Measurements from ENCODE around the gene WDR33.
"Not testable (repeated sequence)": the region's sequence is repeated elsewhere in the genome, so short reads cannot be mapped to it uniquely, and the experiment has no call there.

The WDR33 gene

GRCh38 chr2:127810619-127811396 is at the start of gene WDR33:
Gene WDR33, minus strand, starts transcription at chr2:127811171. Its CDS starts 40,190 bp downstream, at chr2:127770981.
- DNase-seq = peak; percentile 89

- DNase-seq = no peak
These were observed 49.2 kb upstream of the WDR33 start for GRCh38 chr2:127860130-127860529.

DNA sequence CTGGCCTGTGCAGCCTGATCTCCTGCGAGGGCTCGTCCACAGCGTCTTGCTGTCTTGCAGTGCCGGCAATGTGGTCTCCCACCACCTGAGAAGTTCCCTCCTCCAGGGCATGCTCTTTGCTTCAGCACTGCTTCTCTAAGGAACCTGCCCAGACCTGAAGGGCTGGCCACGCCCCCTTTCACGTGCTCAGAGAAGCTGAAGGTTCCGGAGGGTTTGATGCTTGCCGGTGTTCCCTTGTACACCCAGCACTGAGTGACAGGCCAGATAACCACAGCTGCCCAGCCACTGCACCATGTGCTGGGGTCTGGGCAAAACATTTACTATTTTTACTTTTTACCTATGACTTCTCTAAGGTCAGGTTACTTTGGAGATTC is 48.7 kb upstream of the WDR33 start:
- DNase-seq = no peak

DNA sequence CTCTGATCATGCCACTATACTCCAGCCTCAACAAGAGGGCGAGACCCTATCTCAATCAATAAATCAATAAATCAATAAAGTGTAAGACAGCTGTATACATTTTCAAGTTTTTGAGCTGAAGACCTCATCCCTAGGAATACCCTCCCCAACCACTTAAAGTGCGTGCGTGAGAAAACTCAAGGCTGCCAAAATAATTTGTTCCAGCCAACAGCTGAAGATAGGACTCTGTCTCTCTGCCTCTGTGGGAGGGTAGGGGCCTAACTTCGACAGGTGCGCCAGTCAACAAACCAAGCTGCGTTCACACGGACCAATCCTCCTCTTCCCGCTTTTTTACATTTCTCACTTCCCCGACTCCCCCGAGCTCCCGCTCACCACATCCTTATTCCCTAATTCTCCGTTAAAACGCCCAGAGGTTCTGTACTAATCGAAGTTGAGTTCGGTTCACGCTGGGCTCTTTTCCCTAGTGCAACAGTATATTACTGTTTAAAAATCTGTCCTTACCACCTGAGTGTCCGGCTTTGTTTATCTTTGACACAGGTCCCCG is 46.4 kb upstream of the WDR33 start:
- DNase-seq = peak; percentile 16

DNA sequence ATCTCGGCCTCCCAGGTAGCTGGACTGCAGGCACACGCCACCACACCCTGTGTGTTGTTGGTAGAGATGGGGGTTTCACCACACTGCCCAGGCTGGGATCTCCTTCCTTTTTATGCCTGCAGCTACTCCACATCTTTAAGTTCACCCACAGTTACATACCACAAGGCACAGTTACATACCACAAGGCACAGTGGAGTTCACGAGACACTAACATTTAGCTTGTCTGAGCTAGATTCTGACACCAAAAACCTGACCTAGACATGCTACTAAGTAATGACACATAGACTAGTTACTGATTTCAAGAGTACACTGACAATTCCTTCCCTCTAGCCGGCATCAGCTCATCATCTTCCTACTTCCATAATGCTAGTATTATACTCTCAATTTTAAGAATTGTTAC is 42.7 kb upstream of the WDR33 start:
- no peak for DNase-seq

DNA sequence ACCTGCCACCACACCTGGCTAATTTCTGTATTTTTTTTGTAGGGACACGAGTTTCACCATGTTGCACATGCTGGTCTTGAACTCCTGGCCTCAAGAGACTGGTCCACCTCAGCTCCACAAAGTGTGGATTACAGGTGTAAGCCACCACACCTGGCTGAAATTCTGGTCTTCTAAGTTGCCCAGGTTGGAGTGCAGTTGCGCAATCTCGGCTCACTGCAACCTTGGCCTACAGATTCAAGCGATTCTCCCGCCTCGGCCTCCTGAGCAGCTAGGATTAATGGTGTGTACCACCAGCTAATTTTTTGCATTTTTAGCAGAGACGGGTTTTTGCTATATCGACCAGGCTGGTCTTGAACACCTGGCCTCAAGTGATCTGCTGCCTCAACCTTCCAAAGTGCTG is 41.4 kb upstream of the WDR33 start:
- no peak for DNase-seq

GRCh38 chr2:127847931-127848330 is 37.0 kb upstream of the WDR33 start:
- DNase-seq = no peak

- DNase-seq = no peak
These were observed 34.0 kb upstream of the WDR33 start for GRCh38 chr2:127844973-127845372.

DNA sequence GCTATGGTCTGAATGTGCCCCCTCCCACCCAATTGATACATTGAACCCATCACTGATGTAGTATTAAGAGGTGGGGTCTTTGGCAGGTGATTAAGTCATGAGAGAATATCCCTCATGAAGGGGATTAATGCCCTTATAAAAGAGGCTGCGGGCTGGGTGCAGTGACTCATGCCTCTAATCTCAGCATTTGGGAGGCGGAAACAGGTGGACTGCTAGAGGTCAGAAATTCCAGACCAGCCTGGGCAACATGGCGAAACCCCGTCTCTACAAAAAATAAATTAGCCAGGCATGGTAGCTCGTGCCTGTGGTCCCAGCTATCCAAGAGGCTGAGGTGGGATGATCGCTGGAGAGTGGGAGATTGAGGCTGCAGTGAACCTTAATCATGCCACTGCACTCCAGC is 32.7 kb upstream of the WDR33 start:
- no peak for DNase-seq

- no peak for DNase-seq
These were observed 30.7 kb upstream of the WDR33 start for GRCh38 chr2:127841466-127842178.

DNA sequence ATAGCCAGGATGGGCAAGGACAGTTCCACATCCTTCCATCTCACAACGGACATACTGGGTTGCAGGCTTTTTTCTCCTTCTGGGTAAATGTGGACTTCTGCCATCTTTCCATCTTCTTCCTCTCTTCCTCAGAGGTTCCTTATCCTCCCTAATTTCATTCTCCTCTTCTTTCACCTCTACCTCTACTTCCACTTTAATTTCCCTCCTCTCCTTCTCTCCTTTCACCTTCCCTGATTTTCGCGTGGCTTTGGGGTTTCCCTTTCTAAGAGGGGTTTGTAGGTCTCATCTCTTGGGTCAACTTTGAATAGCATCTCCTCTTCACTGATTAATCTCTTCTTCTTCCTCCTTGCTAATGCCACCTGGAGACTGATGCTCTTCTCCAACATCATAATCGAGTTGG is 29.9 kb upstream of the WDR33 start:
- no peak for DNase-seq

DNA sequence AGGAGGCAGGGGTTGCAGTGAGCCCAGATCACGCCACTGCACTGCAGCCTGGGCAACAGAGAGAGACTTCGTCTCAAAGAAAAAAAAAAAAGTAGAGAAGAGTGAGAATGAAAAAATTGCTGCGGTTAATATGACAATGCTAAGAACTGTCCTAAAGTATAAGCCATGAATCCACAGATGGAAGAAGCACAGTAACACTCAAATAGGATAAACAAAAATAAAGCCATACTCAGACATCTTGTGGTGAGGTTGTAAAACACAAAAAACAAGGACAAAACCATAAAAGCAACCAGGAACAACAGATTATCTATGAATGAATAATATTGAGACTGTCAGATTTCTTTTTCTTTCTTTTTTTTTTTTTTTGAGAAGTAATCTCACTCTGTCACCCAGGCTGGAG is 24.0 kb upstream of the WDR33 start:
- DNase-seq = no peak

GRCh38 chr2:127829845-127830246 is 18.9 kb upstream of the WDR33 start:
- DNase-seq = no peak

DNA sequence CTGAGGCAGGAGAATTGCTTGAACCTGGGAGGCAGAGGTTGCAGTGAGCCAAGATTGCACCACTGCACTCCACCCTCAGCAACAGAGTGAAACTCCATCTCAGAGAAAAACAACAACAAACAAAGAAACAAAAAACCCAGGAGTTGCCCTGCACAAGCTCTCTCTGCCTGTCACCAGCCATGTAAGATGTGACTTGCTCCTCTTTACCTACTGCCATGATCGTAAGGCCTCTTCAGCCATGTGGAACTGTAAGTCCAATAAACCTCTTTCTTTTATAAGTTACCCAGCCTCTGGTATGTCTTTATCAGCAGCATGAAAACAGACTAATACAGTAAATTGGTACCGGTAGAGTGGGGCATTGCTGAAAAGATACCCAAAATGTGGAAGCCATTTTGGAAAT is 15.7 kb upstream of the WDR33 start:
- DNase-seq = not testable (repeated sequence)

- peak; percentile 9 for DNase-seq
These were observed 15.1 kb upstream of the WDR33 start for GRCh38 chr2:127826047-127826446.

- no peak for DNase-seq
These were observed 9.2 kb upstream of the WDR33 start for GRCh38 chr2:127820080-127820668.

DNA sequence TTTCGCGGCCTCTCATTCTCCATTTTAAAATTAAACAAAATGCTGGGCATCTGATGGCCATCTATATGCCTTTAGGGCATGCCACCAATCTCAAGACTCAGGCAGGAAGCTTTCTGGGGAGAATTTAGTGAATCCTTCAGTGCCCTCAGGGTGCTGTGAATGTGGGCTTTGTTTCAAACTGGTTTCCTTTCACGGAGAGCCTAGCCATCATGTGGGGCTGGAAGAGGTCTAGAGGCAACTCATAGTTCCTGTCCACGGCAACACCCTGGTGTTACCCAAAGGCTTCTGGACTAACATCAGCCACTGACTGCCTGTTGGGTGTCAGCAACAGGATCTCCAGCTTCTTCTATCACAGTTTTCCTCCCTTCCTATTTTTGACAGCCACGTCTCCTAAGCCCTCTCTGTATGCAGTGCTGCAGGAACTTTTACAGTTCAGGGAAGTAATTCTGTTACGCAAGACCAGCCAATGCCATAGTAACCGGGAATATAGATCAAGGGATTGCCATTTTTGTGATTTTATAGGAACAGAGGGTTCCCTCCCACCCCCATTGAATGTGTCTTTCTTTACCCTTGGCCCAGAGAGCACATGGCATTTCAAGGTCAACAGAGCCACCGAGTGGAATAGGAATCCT is 7.9 kb upstream of the WDR33 start:
- DNase-seq = no peak

- DNase-seq = no peak
These were observed 7.3 kb upstream of the WDR33 start for GRCh38 chr2:127818241-127818640.

DNA sequence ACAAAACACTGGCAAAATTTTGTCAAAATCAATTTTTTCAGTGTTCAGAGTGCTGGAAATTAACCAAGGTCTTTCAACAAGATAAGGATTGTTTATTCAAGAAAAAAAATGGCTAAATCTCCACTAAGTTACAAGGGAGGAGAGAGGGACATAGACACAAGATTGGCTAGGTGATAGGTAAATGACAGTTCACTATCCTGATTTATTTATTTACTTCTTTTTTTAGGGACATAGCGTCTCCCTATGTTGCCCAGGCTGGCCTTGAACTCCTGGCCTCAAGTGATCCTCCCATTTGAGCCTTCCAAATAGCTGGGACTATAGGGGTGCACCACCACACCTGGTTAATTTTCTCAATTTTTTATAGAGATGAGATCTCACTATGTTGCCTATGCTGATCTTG is 3.7 kb upstream of the WDR33 start:
- no peak for DNase-seq

DNA sequence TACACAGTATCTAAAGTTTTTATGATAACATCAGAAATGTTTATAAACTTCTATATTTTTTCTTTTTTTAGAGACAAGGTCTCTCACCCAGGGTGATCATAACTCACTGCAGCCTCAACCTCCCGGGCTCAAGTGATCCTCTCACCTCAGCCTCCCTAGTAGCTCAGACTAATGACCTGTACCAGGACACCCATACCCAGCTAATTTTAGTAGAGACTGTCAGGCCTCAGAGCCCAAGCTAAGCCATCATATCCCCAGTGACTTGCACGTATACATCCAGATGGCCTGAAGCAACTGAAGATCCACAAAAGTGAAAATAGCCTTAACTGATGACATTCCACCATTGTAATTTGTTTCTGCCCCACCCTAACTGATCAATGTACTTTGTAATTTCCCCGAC is 1.5 kb upstream of the WDR33 start:
- not testable (repeated sequence) for DNase-seq

GRCh38 chr2:127811397-127812321 is 688 bp upstream of the WDR33 start:
- DNase-seq = no peak

- DNase-seq = peak; percentile 23
These were observed 784 bp downstream of the WDR33 start for GRCh38 chr2:127810156-127810618.
